IMR-90 (cell line): ENCODE measurements around the gene PIPOX.

Experiments
- CTCF ChIP-seq: conservative IDR thresholded peaks from 2 replicates; pipeline ENCODE4 v1.5.1; 2012; ENCODE audit warnings: mild to moderate bottlenecking, low read depth, low read length, improper control_type of control experiment
- POLR2A ChIP-seq: IDR thresholded peaks from 2 replicates; pipeline ENCODE4 v1.6.1; 2012; ENCODE audit warnings: mild to moderate bottlenecking, low read depth, low read length
- RAD21 ChIP-seq: IDR thresholded peaks from 2 replicates; pipeline ENCODE4 v1.6.1; 2012; ENCODE audit warnings: low read length, improper control_type of control experiment
- RFX5 ChIP-seq: IDR thresholded peaks from 2 replicates; pipeline ENCODE4 v1.8.0; 2012; ENCODE audit warnings: low read depth, mild to moderate bottlenecking, low read length, moderate library complexity
- SMC3 ChIP-seq: fragments of 150-350 bp; IDR thresholded peaks from 2 replicates; pipeline ENCODE4 v1.6.1; 2016; ENCODE audit warnings: low read depth, mild to moderate bottlenecking, antibody characterized with exemption, low read length, moderate library complexity

GRCh38 chr17:29008591-29008990 lies 34.4 kb upstream of the PIPOX start:
- TF ChIP-seq CTCF, result no peak
- TF ChIP-seq POLR2A, result no peak
- no peak for TF ChIP-seq RAD21
- no peak for TF ChIP-seq RFX5
- TF ChIP-seq SMC3, result no peak
